Esophagus muscularis mucosa (tissue), 3 donors: ENCODE results near the gene GOLGA3.

Source experiments
- POLR2A ChIP-seq: fragments of 450-650 bp; IDR thresholded peaks from one replicate; pipeline ENCODE4 v1.6.1; 2017; ENCODE audit warnings: antibody characterized with exemption, moderate library complexity, mild to moderate bottlenecking, low read depth
- TF ChIP-seq, protein P1 (sequence below), 3 experiments: fragments of 200-600 bp in 2 of 3; fragments of 450-650 bp in 1 of 3; sonication (generic) in 2 of 3; IDR thresholded peaks; one replicate each; pipeline ENCODE4 v1.5.1; 2017 to 2019; ENCODE audit warnings: antibody characterized with exemption in 3 of 3, mild to moderate bottlenecking in 2 of 3, moderate library complexity in 1 of 3

DNA sequence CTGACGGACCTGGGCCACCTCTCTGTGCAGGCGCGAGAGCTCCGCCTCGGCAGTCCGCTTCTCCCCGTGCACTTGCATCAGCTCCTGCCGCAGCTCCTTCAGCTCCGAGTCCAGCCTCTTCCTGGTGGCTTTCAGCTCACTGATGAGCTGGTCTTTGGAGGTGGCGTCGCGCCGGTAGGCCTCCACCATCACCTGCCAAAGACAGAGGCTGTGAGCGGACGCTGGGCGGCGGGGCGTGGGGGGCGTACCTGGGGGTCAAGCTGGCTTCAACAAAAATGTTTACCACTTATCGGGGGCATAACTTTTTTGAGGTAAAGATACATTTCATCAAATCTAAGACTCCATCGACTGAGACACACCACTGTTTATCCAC, 39.6 kb downstream of the GOLGA3 start:
- TF ChIP-seq, protein P1, sequence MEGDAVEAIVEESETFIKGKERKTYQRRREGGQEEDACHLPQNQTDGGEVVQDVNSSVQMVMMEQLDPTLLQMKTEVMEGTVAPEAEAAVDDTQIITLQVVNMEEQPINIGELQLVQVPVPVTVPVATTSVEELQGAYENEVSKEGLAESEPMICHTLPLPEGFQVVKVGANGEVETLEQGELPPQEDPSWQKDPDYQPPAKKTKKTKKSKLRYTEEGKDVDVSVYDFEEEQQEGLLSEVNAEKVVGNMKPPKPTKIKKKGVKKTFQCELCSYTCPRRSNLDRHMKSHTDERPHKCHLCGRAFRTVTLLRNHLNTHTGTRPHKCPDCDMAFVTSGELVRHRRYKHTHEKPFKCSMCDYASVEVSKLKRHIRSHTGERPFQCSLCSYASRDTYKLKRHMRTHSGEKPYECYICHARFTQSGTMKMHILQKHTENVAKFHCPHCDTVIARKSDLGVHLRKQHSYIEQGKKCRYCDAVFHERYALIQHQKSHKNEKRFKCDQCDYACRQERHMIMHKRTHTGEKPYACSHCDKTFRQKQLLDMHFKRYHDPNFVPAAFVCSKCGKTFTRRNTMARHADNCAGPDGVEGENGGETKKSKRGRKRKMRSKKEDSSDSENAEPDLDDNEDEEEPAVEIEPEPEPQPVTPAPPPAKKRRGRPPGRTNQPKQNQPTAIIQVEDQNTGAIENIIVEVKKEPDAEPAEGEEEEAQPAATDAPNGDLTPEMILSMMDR (IDR thresholded peaks at IDR 0.05): no peak
- no peak for TF ChIP-seq POLR2A
